Esophagus squamous epithelium (tissue), 5 donors: ENCODE measurements around the gene UBAC2. TPM values are rescaled to one million over a fixed set of nuclear protein-coding genes. Genes with fewer than 3 reads are reported as not detected.

ENCODE experiments used
- DNase-seq: peaks from one replicate; lab custom pipeline; 2025; lab: John Stamatoyannopoulos, UW
- H3K27ac ChIP-seq, 4 donors: fragments of 200-600 bp; sonication (generic); one replicate each; pipeline ENCODE4 v1.5.1; 2016 to 2019; ENCODE audit warnings: mild to moderate bottlenecking in 1 of 4
- H3K27me3 ChIP-seq, 4 donors: fragments of 200-600 bp; sonication (generic); 1 replicate in 3 of 4; 2 replicates in 1 of 4; pipeline versions ENCODE4 v1.5.1 to v1.6.0; 2017 to 2021; ENCODE audit warnings: antibody characterized with exemption in 1 of 4
- H3K36me3 ChIP-seq, 3 donors: fragments of 200-600 bp; sonication (generic); one replicate each; pipeline ENCODE4 v1.5.1; 2016 to 2019
- H3K4me1 ChIP-seq, 3 donors: fragments of 200-600 bp; sonication (generic); one replicate each; pipeline ENCODE4 v1.5.1; 2017 to 2019
- H3K4me3 ChIP-seq, 4 donors: fragments of 200-600 bp; sonication (generic); 1 replicate in 3 of 4; 2 replicates in 1 of 4; pipeline ENCODE4 v1.5.1; 2016 to 2019; ENCODE audit warnings: mild to moderate bottlenecking in 2 of 4, moderate library complexity in 1 of 4
- H3K9me3 ChIP-seq, 3 donors: fragments of 200-600 bp; sonication (generic); one replicate each; pipeline ENCODE4 v1.5.1; 2016 to 2019
- CTCF ChIP-seq, 6 experiments: fragments of 450-650 bp in 4 of 6; fragments of 200-600 bp in 2 of 6; sonication (generic) in 2 of 6; IDR thresholded peaks; one replicate each; pipeline ENCODE4 v1.5.1; 2016 to 2019; ENCODE audit warnings: antibody characterized with exemption in 6 of 6, mild to moderate bottlenecking in 4 of 6, moderate library complexity in 4 of 6
- POLR2A ChIP-seq, 4 donors: fragments of 450-650 bp; IDR thresholded peaks; one replicate each; pipeline ENCODE4 v1.6.1; 2017; ENCODE audit warnings: antibody characterized with exemption in 4 of 4, mild to moderate bottlenecking in 4 of 4, moderate library complexity in 3 of 4
- WGBS, 2 donors: methylation state at CpG; one replicate each; pipeline ENCODE4 v1.1.5; 2018; 5-methylcytosine and 5-hydroxymethylcytosine counted together
- intact Hi-C: fragments of 100-400 bp; cut with DNase I; formaldehyde crosslinking; loops from one replicate; pipeline ENCODE4 v1.15.0; 2022
- total RNA-seq, 4 donors: library from RNA; depleted of rRNA; stranded (reverse); fragments of >200 nt; gene quantifications; one replicate each; pipeline ENCODE4 v1.1.0, GENCODE V29; 2016
- donor health status: DM: yes; HTN: yes; CAD: no.

UBAC2 gene
- total RNA-seq, 4 donors from 2014 or later = 60.8 to 84.6 (median 75.0) TPM

GRCh38 chr13:99282264-99283231 is 81.9 kb downstream of the UBAC2 start:
- intact Hi-C loops = no loop called here
- WGBS, 2 donors = 36 to 54% methylated on average over 1 of the region's 1 CpG
- no peak for TF ChIP-seq CTCF (IDR thresholded peaks at IDR 0.05)
- peak in 1 of 4 donors; percentile 11 for TF ChIP-seq POLR2A (IDR thresholded peaks at IDR 0.05)
- H3K36me3 ChIP-seq = peaks cover 0 to 5% (median 0%) of the 10 kb centered on the region in 3 donors
- peaks cover 12 to 84% (median 34%) of the 10 kb centered on the region in 3 donors for H3K4me1 ChIP-seq
- H3K27me3 ChIP-seq = no peaks in the 10 kb centered on the region
- H3K27ac ChIP-seq = peak overlapping the region; percentile 24 to 78 (median 67)
- no peaks in the 10 kb centered on the region for H3K9me3 ChIP-seq
- no peak for DNase-seq
- H3K4me3 ChIP-seq = no peak overlapping the region

GRCh38 chr13:99285432-99286182 is 85.0 kb downstream of the UBAC2 start:
- Histone ChIP-seq H3K27ac (peak overlapping the region in 3 of 4 donors; percentile 27 to 78 (median 46)), H3K36me3 (peaks cover 0 to 5% (median 0%) of the 10 kb centered on the region in 3 donors), H3K4me1 (peaks cover 18 to 97% (median 52%) of the 10 kb centered on the region in 3 donors), H3K27me3 (no peaks in the 10 kb centered on the region), H3K4me3 (no peak overlapping the region), H3K9me3 (no peaks in the 10 kb centered on the region)
- intact Hi-C loops = no loop called here
- WGBS, 2 donors = 77 to 79% methylated on average over 10 of the region's 10 CpGs
- no peak for DNase-seq
- no peak for TF ChIP-seq CTCF (IDR thresholded peaks at IDR 0.05)
- TF ChIP-seq POLR2A (IDR thresholded peaks at IDR 0.05) = no peak

GRCh38 chr13:99287551-99287950 is 86.9 kb downstream of the UBAC2 start:
- H3K4me1 ChIP-seq = peaks cover 18 to 92% (median 47%) of the 10 kb centered on the region in 3 donors
- H3K27ac ChIP-seq = peak overlapping the region in 3 of 4 donors; percentile 25 to 84 (median 78)

GRCh38 chr13:99288089-99288488 is 87.4 kb downstream of the UBAC2 start:
- intact Hi-C loops = no loop called here
- Histone ChIP-seq H3K4me3 (no peak overlapping the region), H3K4me1 (peaks cover 18 to 92% (median 41%) of the 10 kb centered on the region in 3 donors), H3K9me3 (no peaks in the 10 kb centered on the region), H3K27me3 (no peaks in the 10 kb centered on the region), H3K27ac (peak overlapping the region; percentile 25 to 84 (median 73)), H3K36me3 (peaks cover 0 to 3% (median 0%) of the 10 kb centered on the region in 3 donors)
- WGBS, 2 donors = 25 to 26% methylated on average over 2 of the region's 2 CpGs
- TF ChIP-seq CTCF (IDR thresholded peaks at IDR 0.05) (no peak), POLR2A (IDR thresholded peaks at IDR 0.05) (no peak)
- DNase-seq = no peak

More at GRCh38 chr13:99287551-99287950, 86.9 kb downstream of the UBAC2 start:
- Histone ChIP-seq H3K27me3 (no peaks in the 10 kb centered on the region), H3K36me3 (no peaks in the 10 kb centered on the region), H3K9me3 (no peaks in the 10 kb centered on the region), H3K4me3 (no peak overlapping the region)
- whole genome bisulfite sequencing, 2 donors = 29 to 36% methylated on average over 4 of the region's 4 CpGs
- TF ChIP-seq CTCF (IDR thresholded peaks at IDR 0.05) (no peak), POLR2A (IDR thresholded peaks at IDR 0.05) (no peak)
- intact Hi-C loops = no loop called here
- DNase-seq = no peak
